GM19193 (cell line): ENCODE data around the gene MRTFB.
A peak's percentile ranks its signal among the peaks of the same experiment; 100 is the strongest.

Experiments
- POLR2A ChIP-seq: IDR thresholded peaks from 4 replicates; pipeline ENCODE4 v1.6.1; 2011; ENCODE audit not compliant: insufficient read depth, insufficient read length; ENCODE audit errors: extremely low read depth

MRTFB gene, protein sequence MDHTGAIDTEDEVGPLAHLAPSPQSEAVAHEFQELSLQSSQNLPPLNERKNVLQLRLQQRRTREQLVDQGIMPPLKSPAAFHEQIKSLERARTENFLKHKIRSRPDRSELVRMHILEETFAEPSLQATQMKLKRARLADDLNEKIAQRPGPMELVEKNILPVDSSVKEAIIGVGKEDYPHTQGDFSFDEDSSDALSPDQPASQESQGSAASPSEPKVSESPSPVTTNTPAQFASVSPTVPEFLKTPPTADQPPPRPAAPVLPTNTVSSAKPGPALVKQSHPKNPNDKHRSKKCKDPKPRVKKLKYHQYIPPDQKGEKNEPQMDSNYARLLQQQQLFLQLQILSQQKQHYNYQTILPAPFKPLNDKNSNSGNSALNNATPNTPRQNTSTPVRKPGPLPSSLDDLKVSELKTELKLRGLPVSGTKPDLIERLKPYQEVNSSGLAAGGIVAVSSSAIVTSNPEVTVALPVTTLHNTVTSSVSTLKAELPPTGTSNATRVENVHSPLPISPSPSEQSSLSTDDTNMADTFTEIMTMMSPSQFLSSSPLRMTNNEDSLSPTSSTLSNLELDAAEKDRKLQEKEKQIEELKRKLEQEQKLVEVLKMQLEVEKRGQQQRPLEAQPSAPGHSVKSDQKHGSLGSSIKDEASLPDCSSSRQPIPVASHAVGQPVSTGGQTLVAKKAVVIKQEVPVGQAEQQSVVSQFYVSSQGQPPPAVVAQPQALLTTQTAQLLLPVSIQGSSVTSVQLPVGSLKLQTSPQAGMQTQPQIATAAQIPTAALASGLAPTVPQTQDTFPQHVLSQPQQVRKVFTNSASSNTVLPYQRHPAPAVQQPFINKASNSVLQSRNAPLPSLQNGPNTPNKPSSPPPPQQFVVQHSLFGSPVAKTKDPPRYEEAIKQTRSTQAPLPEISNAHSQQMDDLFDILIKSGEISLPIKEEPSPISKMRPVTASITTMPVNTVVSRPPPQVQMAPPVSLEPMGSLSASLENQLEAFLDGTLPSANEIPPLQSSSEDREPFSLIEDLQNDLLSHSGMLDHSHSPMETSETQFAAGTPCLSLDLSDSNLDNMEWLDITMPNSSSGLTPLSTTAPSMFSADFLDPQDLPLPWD

DNA sequence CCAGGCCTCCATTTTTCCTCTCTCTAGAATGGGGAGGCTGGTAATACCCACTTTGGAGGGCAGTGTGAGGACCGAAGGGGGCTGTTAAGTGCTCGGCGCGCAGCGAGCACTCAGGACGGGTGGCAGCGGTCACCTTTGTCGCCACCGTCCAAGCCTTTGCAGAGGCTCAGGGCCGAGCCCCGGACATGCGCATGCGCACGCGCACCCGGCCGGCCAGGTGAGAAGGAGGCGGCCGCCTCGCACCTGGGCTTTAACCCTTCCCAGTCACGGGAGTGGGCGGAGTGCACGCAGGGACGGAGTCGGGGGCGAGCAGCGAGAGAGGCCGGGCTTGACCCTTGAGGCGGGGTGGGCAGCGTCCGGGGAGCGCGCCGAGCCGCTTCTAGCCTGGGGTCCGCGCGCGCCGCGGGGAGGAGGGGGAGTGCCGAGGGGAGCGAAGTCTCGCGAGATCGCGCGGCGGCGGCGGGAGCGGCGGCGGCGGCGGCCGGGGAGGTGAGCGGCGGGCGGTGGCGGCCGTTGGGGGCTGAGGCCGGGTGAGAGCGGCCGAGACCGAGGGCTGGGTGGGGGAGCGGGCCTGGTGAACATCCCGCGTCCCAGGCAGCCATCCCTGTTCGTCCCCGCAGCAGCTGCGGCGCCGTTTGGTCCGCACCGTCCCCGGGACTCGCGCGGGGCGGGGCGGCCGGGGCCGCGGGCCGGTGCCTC is at the start of gene MRTFB:
Gene MRTFB (plus strand): TSS at position 443 of the 699 bp plus-strand sequence. CDS start 69,288 bp downstream, outside the sequence.
- peak; percentile 63 for TF ChIP-seq POLR2A

DNA sequence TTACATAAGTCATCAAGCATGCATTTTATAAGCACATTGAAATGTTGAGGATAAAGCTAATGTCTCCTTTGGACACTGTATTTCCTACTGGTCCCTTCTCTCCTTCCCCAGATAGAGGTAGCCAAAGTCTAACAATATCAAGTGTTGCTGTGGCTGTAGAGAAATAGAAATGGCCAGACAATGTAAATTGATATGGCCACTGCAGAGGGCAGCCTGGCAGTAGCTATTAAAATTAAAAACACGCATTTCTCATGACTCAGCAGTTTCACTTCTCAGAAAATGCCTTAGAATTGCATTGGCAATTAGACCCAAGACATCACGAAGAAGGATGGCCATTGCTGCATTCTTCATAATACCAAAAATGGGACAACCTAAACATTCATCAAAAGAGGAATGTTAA is 46.8 kb upstream of the MRTFB start:
- TF ChIP-seq POLR2A: no peak

DNA sequence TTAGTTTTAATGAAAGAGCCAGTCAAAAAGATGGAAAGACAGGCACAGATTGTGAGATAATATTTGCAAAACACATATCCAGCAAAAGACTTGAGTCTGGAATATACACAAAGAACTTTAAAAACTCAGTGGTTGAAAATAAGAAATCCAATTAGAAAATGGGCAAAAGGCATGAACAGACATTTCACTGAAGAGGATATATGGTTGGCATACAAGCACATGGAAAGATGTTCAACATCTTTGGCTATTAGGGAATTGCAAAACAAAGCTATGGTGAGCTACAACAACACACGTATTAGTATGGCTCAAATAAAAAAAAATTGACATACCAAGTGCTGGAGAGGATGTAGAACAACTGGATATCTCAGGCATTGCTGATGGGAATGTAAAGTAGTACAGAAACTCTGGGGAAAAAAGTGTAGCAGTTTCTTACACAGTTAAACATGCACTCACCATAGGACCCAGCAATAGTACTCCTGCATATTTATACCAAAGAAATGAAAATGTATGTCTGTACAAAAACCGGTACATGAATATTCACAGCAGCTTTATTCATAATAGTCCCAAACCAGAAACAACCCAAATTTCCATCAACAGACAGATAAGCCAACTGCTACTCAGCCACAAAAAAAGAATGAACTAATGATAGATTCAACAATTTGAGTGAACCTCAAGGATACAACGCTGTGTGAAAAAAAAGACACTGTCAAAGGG is 44.4 kb upstream of the MRTFB start:
- TF ChIP-seq POLR2A: no peak

DNA sequence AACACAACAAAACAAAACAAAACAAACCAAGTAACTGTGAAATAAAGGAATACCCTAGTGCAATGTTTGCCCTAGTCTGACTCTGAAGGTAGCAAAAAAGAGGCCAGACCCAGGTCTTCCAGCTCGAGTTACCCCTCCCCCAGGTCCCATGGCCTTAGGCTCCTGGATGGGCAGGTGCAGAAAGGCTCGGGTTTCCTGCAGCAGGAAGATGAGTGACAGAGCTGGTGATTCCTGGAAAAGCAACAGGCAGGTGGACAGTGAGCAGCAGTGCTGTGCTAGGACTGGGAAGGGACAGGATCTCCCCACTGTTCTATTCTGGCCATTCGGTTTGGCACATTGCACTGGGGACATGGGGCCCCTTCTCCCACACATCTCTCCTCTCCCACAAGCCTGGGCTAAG is 42.9 kb upstream of the MRTFB start:
- no peak for TF ChIP-seq POLR2A

DNA sequence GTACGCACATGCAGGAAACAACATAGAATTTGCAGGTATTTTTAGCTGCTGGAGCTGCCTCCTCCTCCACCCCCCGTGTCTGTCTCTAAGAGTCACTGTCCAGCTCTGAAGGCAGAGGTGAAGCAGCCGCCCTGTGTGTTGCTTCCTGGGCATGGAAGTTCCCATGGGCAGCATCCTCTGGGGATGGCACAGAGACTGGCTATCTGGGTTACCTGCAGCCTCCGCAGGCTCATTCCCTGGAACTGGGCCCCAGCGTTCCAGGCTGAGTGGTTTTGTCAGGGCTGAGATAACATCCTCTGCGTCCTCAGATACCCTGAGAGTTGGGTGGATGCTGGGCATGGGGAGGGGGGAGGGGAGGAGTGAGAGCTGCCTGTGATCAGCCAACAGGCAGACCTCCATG is 41.5 kb upstream of the MRTFB start:
- TF ChIP-seq POLR2A: no peak

DNA sequence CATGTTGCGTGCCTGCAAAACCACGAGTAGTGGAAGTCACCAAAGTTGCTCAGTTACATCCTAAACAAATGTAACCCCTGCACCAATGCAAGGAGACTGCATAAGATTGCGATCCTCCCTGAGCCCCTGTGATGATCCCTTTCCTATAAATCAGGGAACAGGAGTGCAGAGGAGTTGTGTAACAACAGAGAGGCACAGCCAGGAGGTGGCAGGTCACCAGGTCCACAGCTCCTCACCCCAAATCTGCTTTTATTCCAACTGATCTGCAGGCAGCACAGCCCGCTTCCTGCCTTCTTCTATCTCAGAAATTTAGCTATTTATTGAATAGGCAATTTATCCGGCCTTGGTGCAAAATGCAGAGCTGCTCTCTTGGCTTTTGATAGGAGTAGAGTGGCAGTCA is 36.0 kb upstream of the MRTFB start:
- TF ChIP-seq POLR2A: no peak

DNA sequence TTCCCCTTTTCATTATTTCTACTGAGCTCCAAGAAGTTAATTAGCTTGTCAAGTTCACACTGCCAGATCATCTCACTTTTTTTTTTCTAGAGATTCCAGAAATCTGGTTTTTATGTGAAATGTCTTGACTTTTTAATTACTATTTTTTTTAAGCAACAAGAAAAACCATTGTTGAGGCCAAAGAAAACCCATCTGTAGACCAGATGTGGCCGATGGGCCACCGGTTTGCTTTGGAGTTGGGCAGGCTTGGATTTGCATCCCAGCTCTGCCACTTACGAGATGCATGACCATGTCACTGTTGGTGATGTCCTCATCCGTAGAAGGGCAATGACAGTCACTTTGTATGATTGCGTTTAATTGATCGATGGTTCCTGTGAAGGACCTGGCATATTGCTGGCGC is 34.2 kb upstream of the MRTFB start:
- TF ChIP-seq POLR2A: no peak

DNA sequence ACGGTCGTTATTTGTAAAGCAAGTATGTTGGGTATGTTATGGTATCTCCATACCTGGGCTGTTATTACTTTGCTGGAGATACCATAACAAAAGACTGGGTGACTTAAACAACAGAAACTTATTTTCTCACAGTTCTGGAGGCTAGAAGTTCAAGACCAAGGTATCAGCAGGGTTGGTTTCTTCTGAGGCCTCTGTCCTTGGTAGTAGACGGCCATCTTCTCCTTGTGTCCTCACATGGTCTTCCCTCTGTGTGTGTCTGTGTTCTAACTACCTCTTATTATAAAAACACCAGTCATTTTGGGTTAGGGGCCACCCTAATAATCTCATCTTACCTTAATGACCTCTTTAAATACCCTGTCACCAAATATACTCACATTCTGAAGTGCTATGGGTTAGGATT is 33.2 kb upstream of the MRTFB start:
- TF ChIP-seq POLR2A: no peak

DNA sequence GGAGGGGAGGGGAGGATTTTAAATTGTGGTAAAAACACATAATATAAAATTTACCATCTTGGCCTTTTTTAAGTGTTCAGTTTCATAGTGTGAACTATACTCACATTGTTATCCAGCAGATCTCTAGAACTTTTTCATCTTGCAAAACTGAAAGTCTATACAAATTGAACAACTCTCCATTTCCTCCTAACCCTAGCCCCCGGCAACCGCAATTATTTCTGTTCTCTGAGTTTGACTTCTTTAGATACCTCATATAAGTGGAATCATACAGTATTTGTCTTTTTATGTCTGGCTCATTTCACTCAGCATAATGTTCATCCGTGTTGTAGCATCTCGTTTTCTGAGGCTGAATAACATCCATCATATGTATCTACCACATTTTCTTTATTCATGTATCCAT is 30.0 kb upstream of the MRTFB start:
- TF ChIP-seq POLR2A: no peak

DNA sequence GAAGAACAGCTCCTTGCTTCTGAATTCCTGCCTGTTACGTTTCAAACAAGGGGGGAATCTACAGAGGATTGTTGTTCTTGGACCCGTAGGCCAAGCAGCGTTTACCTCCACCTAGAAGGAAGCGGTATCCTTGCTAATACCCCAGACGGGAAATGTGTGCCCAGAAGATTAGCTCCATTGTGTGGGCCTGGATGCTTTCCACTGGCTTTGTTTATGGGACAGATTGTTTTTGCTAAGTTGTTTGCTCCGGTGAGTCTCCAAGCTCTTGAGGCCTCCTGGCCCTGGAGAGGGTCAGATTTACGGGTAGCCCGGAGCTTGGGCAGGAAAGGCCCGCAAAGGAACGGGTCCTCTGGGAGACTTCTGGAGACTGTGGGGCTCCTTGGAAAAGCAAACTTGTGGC is 28.4 kb upstream of the MRTFB start:
- TF ChIP-seq POLR2A: no peak

DNA sequence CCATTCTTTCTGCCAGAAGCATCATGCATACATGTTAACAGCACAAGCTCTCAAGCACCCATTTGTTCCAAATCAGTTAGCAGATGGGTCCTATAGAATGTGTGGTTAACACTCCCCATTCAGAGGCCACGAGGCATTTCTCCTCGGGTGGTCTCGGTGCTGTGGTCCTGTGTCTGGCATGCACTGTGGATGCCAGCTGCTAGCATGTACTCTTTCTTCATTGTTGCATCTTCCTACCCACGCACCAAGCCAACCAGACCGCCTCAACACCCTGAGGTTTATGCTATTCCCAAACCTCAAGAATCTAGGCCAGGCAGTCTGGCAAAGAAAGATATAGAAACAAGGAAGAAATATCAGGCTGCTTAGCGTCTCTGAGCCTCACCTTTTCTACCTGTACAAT is 27.8 kb upstream of the MRTFB start:
- TF ChIP-seq POLR2A: no peak

DNA sequence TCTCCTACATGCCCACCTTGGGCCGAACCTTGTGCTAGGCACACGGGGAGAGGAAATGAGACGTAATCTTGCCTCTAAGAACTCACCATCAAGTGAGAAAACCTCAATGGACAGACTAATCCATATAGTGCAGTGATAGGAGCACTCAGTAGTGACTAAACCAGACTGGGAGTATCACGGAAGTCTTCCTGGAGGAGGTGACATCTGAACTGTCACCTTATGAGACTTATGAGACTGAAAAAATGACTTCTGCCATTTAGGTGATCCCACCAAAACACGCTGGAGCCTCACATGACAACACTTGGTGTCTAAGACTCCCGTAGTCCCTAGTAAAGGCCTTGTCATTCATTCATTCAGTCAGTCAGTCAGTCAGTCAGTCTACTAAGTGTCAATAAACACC is 27.3 kb upstream of the MRTFB start:
- TF ChIP-seq POLR2A: no peak

DNA sequence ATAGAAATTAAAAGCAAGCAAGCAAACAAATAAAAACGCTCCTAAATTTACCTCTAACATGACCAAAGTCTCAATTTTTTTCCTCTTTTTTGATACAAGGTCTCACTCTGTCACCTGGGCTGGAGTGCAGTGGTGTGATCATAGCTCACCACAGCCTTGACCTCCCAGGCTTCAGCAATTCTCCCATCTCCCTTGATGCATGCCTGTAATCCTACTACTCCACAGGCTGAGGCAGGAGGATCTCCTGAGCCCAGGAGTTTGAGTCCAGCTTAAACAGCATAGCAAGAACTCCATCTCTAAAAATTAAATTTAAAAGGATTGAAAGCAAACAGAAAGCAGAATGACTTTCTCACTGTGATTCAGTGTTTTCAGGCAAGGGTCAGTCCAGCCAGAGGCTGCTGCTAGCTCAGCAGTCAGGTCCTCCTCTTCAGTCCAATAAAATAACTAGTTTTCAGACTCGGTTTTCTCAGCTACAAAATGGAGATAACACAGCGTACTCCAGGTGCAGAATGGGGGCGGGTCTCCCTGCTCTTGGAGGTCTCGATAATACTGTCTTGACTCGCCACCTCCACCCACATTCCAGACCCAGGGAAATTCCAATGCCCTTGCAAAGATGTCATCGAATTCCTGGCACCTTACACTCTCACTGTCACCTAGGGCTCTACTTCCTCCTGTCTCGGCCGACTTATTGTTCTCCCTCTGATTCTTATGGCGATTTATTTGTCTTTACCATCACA is 20.7 kb upstream of the MRTFB start:
- no peak for TF ChIP-seq POLR2A
